Testis (tissue), 2 donors: ENCODE results near the gene NEFH.

Source experiments
- POLR2A ChIP-seq: fragments of 450-650 bp; IDR thresholded peaks from one replicate; pipeline ENCODE4 v1.6.1; 2017; ENCODE audit warnings: antibody characterized with exemption, mild to moderate bottlenecking, moderate library complexity
- TF ChIP-seq, protein P1 (sequence below), 3 experiments: fragments of 450-650 bp in 2 of 3; fragments of 200-600 bp in 1 of 3; sonication (generic) in 1 of 3; IDR thresholded peaks; one replicate each; pipeline ENCODE4 v1.5.1; 2016 to 2019; ENCODE audit warnings: antibody characterized with exemption in 3 of 3, mild to moderate bottlenecking in 2 of 3, moderate library complexity in 1 of 3

DNA sequence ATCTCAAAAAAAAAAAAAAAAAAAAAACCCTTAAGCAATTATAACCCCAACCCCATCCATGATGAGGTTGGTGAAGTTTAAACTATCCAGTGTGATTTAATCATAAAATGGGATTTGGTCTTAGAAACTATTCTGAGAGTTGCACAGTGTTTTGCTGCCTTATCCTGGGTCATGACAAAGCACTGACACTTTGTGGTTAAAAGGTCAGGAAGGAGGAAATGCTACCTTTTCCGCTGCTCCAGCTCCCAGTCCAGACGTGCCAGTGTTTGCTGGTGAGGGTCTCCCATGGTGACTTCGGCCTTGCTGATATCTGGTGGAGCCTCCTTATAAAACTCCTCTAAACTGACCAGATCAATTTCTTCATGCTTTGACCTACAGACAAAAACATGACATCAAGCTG lies 59.1 kb downstream of the NEFH start:
- TF ChIP-seq, protein P1, sequence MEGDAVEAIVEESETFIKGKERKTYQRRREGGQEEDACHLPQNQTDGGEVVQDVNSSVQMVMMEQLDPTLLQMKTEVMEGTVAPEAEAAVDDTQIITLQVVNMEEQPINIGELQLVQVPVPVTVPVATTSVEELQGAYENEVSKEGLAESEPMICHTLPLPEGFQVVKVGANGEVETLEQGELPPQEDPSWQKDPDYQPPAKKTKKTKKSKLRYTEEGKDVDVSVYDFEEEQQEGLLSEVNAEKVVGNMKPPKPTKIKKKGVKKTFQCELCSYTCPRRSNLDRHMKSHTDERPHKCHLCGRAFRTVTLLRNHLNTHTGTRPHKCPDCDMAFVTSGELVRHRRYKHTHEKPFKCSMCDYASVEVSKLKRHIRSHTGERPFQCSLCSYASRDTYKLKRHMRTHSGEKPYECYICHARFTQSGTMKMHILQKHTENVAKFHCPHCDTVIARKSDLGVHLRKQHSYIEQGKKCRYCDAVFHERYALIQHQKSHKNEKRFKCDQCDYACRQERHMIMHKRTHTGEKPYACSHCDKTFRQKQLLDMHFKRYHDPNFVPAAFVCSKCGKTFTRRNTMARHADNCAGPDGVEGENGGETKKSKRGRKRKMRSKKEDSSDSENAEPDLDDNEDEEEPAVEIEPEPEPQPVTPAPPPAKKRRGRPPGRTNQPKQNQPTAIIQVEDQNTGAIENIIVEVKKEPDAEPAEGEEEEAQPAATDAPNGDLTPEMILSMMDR (IDR thresholded peaks at IDR 0.05) = no peak
- TF ChIP-seq POLR2A = no peak
